ENCODE results near the gene TUG1.

Gene TUG1

GRCh38 chr22:31005535-31005934 is 36.5 kb downstream of the TUG1 start:
- no peak for DNase-seq

GRCh38 chr22:31019191-31019930 is 50.3 kb downstream of the TUG1 start:
- DNase-seq: no peak

GRCh38 chr22:31020334-31020733 is 51.3 kb downstream of the TUG1 start:
- no peak for DNase-seq

- DNase-seq: no peak
Measured at GRCh38 chr22:31022516-31022915, 53.5 kb downstream of the TUG1 start.

All from T-helper 9 cell (primary cell).